GM21526 (cell line): Measurements from ENCODE around the gene MAPK8.
"Not testable (repeated sequence)": the region's sequence is repeated elsewhere in the genome, so short reads cannot be mapped to it uniquely, and the experiment has no call there.

Experiments used
- ATAC-seq: cut with Tn5 transposase; IDR thresholded peaks from one replicate; pipeline ENCODE4 v1.9.1; 2021; ENCODE audit warnings: moderate library complexity; ENCODE audit not compliant: unreplicated experiment, low FRiP score

MAPK8 gene

DNA sequence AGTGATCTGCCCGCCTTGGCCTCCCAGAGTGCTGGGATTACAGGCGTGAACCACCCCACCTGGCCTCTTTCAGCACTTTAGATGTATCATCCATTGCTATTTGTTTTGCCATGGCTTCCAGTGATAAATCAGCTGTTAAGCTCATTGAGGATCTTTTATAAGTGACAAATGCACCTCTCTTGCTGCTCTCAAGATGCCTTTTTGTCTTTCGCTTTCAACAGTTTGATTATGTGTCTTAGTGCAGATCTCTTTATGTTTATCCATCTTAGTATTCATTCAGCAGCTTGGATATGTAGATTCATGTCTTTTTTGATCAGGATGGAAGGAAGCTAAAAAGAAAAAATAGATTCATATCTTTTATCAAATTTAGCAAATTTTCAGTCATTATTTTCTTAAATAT lies 105.6 kb downstream of the MAPK8 start:
- ATAC-seq = no peak

DNA sequence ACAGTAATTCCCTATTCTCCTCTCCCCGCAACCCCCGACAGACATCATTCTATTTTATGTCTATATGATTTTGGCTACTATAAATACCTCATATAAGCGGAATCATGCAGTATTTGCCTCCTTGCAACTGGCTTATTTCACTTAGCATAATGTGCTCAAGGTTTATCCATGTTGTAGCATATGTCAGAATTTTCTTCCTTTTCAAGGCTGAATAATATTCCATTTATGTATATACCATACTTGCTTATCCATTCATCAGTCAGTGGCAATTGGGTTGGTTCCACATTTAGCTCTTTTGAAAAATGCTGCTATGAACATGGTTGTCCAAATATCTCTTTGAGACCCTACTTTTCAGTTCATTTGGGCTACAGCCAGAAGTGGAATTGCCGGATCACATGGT lies 106.5 kb downstream of the MAPK8 start:
- no peak for ATAC-seq

DNA sequence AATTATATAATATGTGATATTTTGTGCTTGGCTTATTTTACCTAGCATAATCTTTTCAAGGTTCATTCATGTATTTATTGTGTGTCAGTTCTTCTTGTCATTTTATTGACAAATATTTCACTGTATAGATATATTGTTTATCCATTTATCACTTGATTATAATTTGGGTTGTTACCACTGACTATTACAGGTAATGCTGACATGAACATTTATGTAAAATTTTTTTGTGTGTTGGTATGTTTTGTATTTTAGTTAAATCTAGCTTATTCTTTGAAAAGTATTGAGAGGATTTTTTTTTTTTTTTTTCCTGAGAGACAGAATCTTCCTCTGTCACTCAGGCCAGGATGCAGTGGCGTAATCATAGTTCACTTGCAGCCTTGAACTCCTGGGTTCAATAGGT lies 107.7 kb downstream of the MAPK8 start:
- ATAC-seq = no peak

DNA sequence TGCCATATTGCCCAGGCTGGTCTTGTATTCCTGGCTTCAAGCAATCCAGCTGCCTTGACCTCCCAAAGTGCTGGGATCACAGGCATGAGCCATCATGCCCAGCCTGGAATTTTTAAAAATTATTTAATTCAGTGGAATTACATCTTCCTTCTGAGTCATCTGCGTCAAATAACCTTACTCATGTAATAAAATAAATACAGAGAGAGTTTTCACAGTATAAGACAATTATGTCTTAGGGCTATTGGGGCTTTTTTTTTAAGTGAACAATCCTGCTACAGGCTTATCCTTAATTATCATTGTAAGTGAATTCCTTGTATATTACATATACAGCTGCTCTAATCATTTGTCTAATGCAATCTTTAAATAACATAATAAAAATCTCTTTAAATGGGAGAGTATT lies 108.3 kb downstream of the MAPK8 start:
- no peak for ATAC-seq

DNA sequence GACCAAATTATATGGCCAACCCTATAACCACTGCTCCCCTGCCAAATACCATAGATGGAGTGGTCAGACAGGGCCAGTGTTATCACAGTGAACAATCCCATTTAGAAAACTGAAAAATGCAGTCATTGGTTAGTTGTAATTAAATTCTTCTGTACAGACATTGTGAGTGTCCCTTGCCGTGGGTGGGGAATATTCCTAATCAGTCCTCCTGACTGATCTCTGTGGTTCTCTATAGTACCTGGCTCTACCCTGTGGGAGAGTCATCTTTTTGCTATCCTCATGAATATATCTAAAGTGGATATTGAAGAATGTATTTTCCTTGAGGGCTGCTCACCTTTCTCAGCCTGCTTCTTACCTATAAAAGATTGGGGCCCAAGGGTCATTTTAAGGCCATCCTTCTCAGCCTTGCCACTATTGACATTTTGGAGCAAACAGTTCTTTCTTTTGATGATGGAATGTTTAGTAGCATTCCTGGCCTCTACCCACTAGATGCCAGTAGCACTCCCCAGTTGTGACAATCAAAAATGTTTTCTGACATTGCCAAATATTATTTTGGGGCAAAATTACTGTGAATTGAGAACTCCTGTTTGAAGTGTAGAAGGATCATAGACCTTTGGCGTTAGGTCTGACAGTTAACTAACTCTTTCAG lies 110.2 kb downstream of the MAPK8 start:
- no peak for ATAC-seq

DNA sequence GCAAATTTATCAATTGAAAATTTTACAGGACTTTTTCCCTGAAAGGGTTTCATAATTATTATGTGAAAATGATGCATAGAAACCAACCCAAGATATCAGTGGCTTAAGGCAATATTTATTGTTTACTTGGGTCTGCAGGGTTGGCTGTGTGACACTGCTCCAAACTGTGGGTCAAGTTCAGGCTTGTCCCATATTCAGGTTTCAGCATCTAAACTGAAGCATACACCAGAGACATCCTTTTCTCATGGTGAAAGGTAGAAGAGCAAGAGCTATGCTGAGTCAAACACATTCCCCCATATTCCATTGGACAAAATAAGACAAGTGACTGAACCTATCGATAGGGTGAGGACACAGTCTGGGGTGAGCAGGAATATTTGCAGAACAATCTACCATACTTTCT lies 110.9 kb downstream of the MAPK8 start:
- ATAC-seq = no peak

DNA sequence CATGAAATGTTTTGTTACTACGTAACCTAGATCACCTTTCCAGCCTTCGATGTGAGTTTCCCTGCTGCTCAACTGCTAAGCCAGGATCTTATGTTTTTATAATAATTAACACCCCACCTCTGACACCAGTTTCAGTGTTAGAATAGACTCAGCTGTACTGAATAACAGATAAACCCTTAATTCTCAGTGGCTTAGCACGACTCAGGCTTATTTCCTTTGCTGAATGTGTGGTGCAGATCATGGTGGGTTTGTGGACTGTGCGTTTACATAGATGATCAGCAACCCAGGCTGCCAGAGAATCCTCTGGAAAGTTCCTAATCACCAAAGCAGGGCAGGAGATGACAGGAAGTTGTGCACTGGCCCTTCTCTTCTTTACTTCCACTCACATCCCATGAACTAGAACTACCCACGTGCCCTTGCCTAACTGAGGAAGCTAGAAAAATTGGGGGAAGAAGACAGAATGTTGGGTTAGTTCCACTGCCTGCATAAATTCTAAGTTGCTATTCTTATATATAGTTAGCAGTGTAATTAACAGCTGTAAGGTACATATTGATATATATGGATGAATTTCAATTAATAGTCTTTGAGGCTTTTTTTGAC lies 111.8 kb downstream of the MAPK8 start:
- ATAC-seq = no peak

DNA sequence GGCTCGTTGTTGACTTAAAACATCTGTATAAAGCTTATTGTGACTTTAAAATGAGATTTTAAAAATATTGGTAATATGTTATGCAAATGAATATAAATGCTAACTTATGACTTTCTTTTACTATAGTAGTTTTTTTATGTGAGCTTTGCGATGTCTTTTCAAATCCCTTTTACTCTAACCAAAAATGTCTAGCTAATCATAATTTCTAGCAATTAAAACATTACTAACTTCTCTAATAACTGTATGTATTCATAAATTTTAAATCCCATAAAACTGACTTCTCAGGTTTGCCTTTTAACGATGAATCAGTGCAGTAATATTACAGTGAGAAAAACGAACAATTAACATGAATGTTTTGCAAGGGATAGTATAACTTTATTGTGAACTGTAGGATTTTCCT lies 113.2 kb downstream of the MAPK8 start:
- no peak for ATAC-seq

DNA sequence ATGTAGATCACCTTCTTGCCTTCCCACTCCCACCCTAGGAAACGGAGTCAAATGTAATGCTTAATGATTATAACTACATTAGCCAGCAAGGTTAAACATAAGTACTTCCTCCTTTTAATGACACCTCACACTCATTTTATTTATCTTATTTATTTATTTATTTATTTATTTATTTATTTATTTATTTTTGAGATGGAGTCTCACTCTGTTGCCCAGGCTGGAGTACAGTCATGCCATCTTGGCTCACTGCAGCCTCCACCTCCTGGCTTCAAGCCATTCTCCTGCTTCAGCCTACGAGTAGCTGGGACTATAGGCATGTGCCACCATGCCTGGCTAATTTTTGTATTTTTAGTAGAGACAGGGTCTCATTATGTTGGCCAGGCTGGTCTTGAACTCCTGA lies 115.4 kb downstream of the MAPK8 start:
- not testable (repeated sequence) for ATAC-seq

DNA sequence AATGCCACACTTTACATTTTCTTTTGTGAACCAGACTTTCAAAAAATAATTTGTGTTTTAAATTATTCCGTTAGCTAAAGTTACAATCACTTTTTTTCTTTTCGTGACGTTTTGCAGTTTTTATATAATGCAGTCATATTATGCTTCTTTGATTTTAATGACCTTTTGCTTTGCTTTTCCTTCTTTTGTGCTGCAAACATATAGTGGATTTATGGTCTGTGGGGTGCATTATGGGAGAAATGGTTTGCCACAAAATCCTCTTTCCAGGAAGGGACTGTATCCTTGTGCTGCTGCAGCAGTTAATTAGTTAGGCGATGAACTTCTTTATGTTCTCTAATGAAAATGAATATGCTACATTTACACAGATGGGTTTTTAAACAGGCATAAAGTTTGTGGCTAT lies 117.4 kb downstream of the MAPK8 start:
- no peak for ATAC-seq

DNA sequence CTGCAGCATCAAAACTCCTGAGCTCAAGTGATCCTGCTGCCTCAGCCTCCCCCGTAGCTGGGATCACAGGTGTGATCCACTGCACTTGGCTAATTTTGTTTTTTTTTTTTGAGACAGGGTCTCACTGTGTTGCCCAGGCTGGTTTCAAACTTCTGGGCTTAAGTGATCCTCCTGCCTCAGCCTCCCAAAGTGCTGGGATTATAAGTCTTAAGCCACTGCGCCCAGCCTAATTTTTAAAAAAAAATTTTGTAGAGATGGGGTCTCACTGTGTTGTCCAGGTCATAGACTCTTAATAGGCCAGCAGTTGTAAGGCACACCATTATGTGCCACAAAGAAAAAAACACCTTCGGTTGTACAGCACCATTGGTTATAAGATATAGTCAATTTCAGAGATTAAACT lies 122.4 kb downstream of the MAPK8 start:
- ATAC-seq = no peak

DNA sequence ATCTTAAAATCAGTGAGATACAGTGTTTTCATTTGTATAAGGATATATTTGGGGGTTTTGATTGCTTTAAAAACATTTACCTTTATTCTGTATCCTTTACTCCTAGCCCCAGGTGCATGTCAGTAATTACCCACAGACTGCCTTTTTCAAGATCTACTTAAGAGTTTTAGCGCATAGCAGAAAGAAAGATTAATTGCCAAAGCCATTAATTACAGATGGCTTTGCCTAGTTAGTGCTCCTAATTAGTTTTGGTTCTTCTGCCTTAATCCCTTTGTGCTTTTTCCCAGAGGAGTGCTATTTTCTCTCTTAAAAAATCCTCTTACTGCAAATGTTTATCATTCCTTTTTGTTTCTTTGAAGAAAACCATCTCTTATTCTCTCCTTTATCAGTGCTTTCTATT lies 122.8 kb downstream of the MAPK8 start:
- ATAC-seq = no peak

DNA sequence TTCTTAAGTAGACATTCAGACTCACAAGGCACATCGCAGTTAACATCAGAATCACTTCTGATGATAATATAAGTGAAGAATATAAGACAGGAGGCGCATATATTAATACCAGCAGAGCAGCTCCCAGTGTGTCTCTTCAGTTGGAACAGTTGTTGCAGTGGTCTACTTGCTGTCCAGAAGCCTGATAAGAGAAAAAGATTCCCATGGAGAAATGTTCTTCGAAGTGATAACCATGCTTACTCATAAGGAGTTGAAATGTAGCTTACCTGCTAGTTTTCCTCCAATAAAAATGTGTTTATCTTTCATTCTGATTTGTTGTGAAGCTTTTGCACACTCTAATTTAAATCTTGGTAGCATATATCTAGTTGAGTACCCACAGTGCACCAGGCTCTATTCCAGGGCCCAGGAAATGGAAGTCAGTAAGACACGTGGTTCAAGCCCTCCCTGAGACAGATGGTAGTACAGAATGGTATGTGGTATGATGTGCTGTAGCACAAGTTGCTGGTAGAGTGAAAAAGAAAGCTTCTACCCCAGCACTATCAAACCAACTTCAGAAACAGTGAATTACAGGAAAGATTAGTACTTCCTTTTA lies 124.0 kb downstream of the MAPK8 start:
- no peak for ATAC-seq

DNA sequence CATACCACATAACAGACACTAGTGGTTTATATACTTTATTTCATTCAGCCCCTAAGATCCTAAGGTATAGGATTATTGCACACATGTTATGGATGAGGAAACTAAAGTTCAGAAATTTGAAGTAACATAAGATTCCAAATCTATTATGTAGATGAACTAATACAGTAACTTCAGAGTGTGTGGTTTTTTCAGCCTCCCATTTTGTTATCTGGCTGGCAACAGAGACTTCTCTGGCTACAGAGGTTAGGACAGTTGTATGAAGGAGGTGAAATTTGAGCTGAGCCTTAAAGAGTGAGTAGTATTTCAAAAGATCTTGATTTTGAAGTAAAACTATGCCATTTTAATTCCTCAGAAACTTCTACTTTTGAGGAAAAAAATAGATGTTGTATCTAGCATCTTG lies 125.4 kb downstream of the MAPK8 start:
- ATAC-seq = no peak

DNA sequence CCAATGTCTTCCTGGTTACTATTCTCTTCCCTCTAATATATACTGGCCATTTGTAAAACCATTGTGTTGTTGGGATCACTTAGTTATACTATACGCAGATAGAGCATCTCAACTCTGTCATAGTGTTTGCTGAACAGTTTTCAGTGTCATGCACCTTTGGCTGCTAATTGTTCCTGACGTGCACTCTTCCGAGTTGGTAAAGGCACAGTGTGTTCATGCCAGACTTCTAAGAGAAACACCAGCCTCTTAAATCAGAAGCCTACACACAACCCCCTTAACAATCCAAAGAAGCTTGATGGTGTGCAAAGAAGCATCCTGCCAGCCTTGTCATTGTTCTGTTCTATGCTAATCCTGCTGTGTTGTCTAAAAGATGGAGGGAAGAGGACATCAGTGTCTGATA lies 131.1 kb downstream of the MAPK8 start:
- ATAC-seq = no peak

DNA sequence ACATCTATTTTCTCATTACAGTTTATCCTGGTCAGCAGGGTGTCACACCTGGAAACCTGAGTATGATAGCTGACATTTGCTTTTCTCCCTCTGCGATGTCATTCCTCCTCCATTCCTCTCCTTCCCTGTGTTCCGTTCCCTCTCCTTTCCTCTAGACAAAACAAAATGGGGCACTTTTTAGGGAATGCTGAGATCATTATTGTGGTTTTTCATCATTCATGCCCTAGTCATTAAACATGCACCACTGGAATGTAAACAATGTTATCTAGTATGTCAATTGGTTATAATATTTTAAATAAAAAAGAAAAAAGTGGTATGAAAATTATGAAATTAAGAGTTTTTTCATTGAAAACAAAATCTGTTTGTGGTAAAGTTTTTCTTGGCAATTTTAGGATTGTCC lies 132.6 kb downstream of the MAPK8 start:
- no peak for ATAC-seq

DNA sequence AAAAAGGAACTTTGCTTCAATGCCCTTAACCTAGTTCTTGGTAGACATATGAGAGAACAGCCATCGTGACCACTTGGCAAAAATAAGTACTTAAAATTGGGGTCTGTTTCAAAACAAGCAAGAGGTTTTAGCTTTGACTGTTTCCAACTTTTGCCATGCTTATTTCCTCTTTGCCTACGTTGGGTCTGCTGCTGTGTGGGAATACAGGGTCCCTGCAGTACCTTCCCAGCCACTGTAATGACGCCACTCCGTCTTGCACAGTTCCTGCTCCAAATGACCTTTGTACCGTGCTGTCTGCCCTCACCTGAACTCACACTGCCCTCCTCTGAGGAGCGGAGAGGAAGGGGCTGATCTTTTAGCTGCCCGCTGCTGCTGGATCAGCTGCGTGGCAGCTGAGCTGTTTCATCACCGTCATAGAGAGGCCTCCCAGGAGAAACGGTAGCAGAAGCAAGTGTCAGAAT lies 133.1 kb downstream of the MAPK8 start:
- no peak for ATAC-seq

DNA sequence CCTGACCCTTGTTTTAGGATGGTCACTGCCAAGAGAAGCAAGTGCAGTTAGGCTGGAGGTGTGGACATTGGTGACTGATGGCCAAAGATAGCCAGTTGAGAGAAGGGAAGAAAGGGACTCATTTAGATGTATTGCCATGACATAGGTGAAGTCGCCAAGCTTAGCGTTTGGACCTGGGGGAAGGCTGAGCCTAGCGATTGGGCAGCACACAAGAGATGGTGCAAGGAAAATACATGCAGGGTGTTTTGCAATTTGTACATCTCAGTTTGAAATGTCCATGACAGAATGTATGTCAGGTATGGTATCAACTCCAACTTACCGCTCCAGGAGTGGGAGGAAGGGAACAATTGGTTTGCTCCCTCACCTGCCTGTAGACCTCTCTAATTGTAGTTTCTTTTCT lies 134.3 kb downstream of the MAPK8 start:
- no peak for ATAC-seq

DNA sequence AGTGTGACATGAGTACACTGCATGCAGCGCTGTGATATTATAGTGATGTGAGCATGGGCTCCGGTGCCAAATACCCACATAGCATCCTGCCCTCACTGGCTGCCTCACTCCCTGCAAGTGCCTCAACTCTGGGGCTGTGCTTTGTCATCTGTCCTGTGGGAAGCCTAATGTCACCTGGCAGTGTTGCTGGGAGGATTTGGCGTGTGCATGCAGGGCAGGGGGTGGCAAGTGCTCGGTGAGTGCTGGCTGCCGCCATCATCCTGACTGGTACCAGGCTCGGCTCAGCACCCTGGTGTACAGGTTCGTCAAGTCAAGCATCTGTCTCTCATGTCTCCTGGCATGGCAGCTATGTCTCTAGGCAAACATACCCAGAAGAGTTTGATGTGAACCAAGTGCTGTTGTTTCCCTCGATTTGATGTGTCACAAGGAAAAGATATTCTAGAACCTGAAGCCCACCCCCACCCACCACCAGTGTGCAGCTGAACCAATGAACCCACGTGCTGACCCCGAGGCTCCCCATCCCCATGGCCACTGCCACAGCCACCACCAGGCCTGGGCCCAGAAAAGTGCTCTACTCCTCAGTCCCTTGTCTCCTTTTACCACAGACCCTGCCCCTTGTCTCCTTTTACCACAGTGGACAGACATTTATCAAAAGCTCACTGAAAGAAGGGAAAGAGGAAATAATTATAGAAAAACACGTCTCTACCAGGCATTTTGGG lies 135.8 kb downstream of the MAPK8 start:
- ATAC-seq = no peak

DNA sequence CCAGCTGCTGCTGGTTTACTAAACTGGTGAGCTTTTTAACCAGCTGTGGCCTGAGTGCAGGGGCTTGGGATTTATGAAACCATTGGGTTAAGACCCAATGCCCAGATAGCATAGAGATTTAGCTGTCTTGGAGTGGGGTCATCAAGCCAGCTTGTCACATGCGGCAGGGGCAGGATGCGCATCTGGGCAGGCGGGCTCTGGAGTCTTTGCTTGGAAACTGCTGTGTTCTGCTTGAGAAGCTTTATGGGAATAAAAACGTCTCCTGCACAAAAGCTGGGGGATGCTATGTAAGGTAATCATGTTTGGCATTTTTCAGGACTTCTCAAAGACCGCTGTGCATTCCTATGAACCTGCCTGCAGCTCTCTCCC lies 136.3 kb downstream of the MAPK8 start:
- ATAC-seq = no peak

DNA sequence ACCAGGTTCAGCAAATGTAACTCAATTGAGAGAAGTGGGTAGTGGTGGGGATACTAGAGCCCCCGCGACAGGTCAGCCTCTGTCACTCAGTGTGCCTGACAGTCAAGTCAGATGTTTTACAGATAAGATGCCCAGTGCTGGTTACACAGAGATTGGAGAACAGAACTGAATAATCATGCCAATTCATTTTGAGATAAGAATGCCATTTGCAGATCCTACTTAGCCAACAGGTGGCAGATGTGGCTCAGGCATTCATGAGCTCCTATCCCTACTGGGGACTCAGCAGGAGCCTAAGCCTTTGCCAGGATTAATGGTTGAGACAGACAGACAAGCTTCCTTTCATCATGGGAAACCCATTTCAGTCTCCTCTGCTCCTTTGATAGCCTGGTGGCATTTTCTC lies 137.8 kb downstream of the MAPK8 start:
- ATAC-seq = no peak
